IMR-90 (cell line): ENCODE results near the gene SIGLEC15. TPM values are rescaled to one million over a fixed set of nuclear protein-coding genes. Genes with fewer than 3 reads are reported as not detected.

Experiments
- ATAC-seq: fragments of 200-7000 bp; cut with Tn5 transposase; 2 replicates; pipeline ENCODE4 v1.9.1; 2020; ENCODE audit warnings: low read depth, mild to moderate bottlenecking, moderate library complexity
- BruUV-seq: library from RNA; stranded (reverse); fragments of 400-500 nt; replicated peaks from 2 replicates; lab custom pipeline; 2021; lab: Mats Ljungman, UMichigan
- CTCF ChIA-PET: fragments of 300-600 bp; formaldehyde crosslinking; extraction: SDS; loops from one replicate; lab custom pipeline; 2021; ENCODE audit warnings: antibody characterized with exemption; lab: Yijun Ruan, JAX
- POLR2A ChIA-PET: fragments of 300-600 bp; sonication (Branson Sonifier 250); formaldehyde crosslinking; loops from one replicate; lab custom pipeline; 2022; ENCODE audit warnings: antibody characterized with exemption; ENCODE audit not compliant: unreplicated experiment; lab: Charles Lee
- DNase-seq: peaks from one replicate; pipeline ENCODE4 v3.0.0; 2013
- H2AFZ ChIP-seq: replicated peaks from 2 replicates; pipeline ENCODE3; 2013; ENCODE audit warnings: low read length, mild to moderate bottlenecking; ENCODE audit not compliant: poor library complexity
- H2AK5ac ChIP-seq: 2 replicates; pipeline ENCODE4 v1.6.1; 2013; ENCODE audit warnings: low read depth, low read length, inconsistent platforms
- H2AK9ac ChIP-seq: replicated peaks from 2 replicates; pipeline ENCODE3; 2013; ENCODE audit warnings: mild to moderate bottlenecking, low read depth, low read length, moderate library complexity; ENCODE audit not compliant: poor library complexity
- H2BK120ac ChIP-seq: 2 replicates; pipeline ENCODE4 v1.6.1; 2013; ENCODE audit warnings: low read depth, low read length, inconsistent platforms
- H2BK15ac ChIP-seq: 3 replicates; pipeline ENCODE4 v1.6.1; 2013; ENCODE audit warnings: low read depth, low read length, inconsistent platforms
- H2BK20ac ChIP-seq: 2 replicates; pipeline ENCODE4 v1.6.1; 2013; ENCODE audit warnings: low read depth, mild to moderate bottlenecking, inconsistent platforms, low read length, moderate library complexity
- H2BK5ac ChIP-seq: 2 replicates; pipeline ENCODE4 v1.6.1; 2013; ENCODE audit warnings: mild to moderate bottlenecking, low read depth, low read length, inconsistent platforms; ENCODE audit not compliant: poor library complexity, severe bottlenecking
- H3K14ac ChIP-seq: replicated peaks from 2 replicates; pipeline ENCODE4 v1.6.1; 2013; ENCODE audit warnings: low read depth, low read length, inconsistent platforms
- H3K18ac ChIP-seq: 2 replicates; pipeline ENCODE4 v1.6.1; 2013; ENCODE audit warnings: low read depth, low read length, control low read depth
- H3K23ac ChIP-seq: 2 replicates; pipeline ENCODE4 v1.6.1; 2013; ENCODE audit warnings: low read depth, low read length, inconsistent platforms
- H3K27ac ChIP-seq: 2 replicates; pipeline ENCODE4 v1.5.1; 2013; ENCODE audit warnings: mild to moderate bottlenecking, control low read depth, low read length; ENCODE audit not compliant: insufficient read depth
- H3K27me3 ChIP-seq: 2 replicates; pipeline ENCODE4 v1.6.1; 2013; ENCODE audit warnings: low read length; ENCODE audit not compliant: control insufficient read depth, insufficient read depth
- H3K36me3 ChIP-seq: 2 replicates; pipeline ENCODE4 v1.6.1; 2013; ENCODE audit warnings: low read length, mixed read lengths; ENCODE audit not compliant: control insufficient read depth, insufficient read depth
- H3K4ac ChIP-seq: 2 replicates; pipeline ENCODE4 v1.6.1; 2013; ENCODE audit warnings: low read depth, low read length, inconsistent platforms
- H3K4me1 ChIP-seq: 2 replicates; pipeline ENCODE4 v1.6.1; 2013; ENCODE audit warnings: low read length, mixed read lengths; ENCODE audit not compliant: control insufficient read depth, insufficient read depth
- H3K4me2 ChIP-seq: 2 replicates; pipeline ENCODE4 v1.6.1; 2013; ENCODE audit warnings: low read depth, mild to moderate bottlenecking, control low read depth, low read length, moderate library complexity
- H3K4me3 ChIP-seq: 2 replicates; pipeline ENCODE4 v1.5.1; 2013; ENCODE audit warnings: low read depth, mild to moderate bottlenecking, control low read depth, low read length, moderate library complexity; ENCODE audit not compliant: insufficient read depth
- H3K56ac ChIP-seq: 2 replicates; pipeline ENCODE4 v1.6.1; 2013; ENCODE audit warnings: low read length, inconsistent platforms; ENCODE audit not compliant: insufficient read depth; ENCODE audit errors: extremely low read depth
- H3K79me1 ChIP-seq, 2 experiments: 2 replicates each; pipeline ENCODE4 v1.6.1; 2013; ENCODE audit warnings: low read length in 2 of 2, inconsistent platforms in 1 of 2, low read depth in 1 of 2
- H3K9ac ChIP-seq: 2 replicates; pipeline ENCODE4 v1.6.1; 2013; ENCODE audit warnings: low read depth, low read length, control low read depth
- H3K9me1 ChIP-seq: 2 replicates; pipeline ENCODE4 v1.6.1; 2013; ENCODE audit warnings: low read length, inconsistent platforms; ENCODE audit not compliant: insufficient read depth
- H3K9me3 ChIP-seq: 2 replicates; pipeline ENCODE4 v1.6.1; 2013; ENCODE audit warnings: low read length; ENCODE audit not compliant: control insufficient read depth, insufficient read depth
- H4K20me1 ChIP-seq: 2 replicates; pipeline ENCODE4 v1.6.1; 2013; ENCODE audit warnings: low read length, inconsistent platforms; ENCODE audit not compliant: insufficient read depth
- H4K5ac ChIP-seq: 2 replicates; pipeline ENCODE4 v1.6.1; 2013; ENCODE audit warnings: mild to moderate bottlenecking, low read depth, low read length, control low read depth
- H4K8ac ChIP-seq, 2 experiments: 2 replicates each; pipeline ENCODE4 v1.6.1; 2013; ENCODE audit warnings: low read depth in 2 of 2, low read length in 2 of 2, control low read depth in 1 of 2, inconsistent platforms in 1 of 2
- H4K91ac ChIP-seq: 2 replicates; pipeline ENCODE4 v1.6.1; 2013; ENCODE audit warnings: low read depth, low read length, inconsistent platforms; ENCODE audit not compliant: insufficient read depth
- BHLHE40 ChIP-seq: fragments of 150-350 bp; IDR thresholded peaks from 2 replicates; pipeline ENCODE4 v1.6.1; 2016; ENCODE audit warnings: mild to moderate bottlenecking, low read depth, low read length
- CEBPB ChIP-seq: IDR thresholded peaks from 2 replicates; pipeline ENCODE4 v1.6.1; 2012; ENCODE audit warnings: low read depth, low read length, improper control_type of control experiment
- CHD1 ChIP-seq: IDR thresholded peaks from 2 replicates; pipeline ENCODE4 v1.6.1; 2012; ENCODE audit warnings: low read depth, low read length, improper control_type of control experiment
- CTCF ChIP-seq: conservative IDR thresholded peaks from 2 replicates; pipeline ENCODE4 v1.5.1; 2012; ENCODE audit warnings: mild to moderate bottlenecking, low read depth, low read length, improper control_type of control experiment
- ELK1 ChIP-seq: fragments of 150-350 bp; IDR thresholded peaks from 2 replicates; pipeline ENCODE4 v1.6.1; 2016; ENCODE audit warnings: low read depth, mild to moderate bottlenecking, low read length, moderate library complexity, borderline replicate concordance
- FOS ChIP-seq: fragments of 150-350 bp; IDR thresholded peaks from 2 replicates; pipeline ENCODE4 v1.6.1; 2016; ENCODE audit warnings: low read depth, low read length
- MAFK ChIP-seq: IDR thresholded peaks from 2 replicates; pipeline ENCODE4 v1.6.1; 2012; ENCODE audit warnings: low read depth, low read length, improper control_type of control experiment
- MAZ ChIP-seq: IDR thresholded peaks from 2 replicates; pipeline ENCODE4 v1.6.1; 2012; ENCODE audit warnings: low read depth, mild to moderate bottlenecking, low read length, improper control_type of control experiment, moderate library complexity, borderline replicate concordance
- MXI1 ChIP-seq: IDR thresholded peaks from 2 replicates; pipeline ENCODE4 v1.6.1; 2012; ENCODE audit warnings: low read depth, mild to moderate bottlenecking, low read length, moderate library complexity, borderline replicate concordance
- NFE2L2 ChIP-seq: fragments of 150-350 bp; IDR thresholded peaks from 2 replicates; pipeline ENCODE4 v1.6.1; 2016; ENCODE audit warnings: low read depth, mild to moderate bottlenecking, low read length
- POLR2A ChIP-seq: IDR thresholded peaks from 2 replicates; pipeline ENCODE4 v1.6.1; 2012; ENCODE audit warnings: mild to moderate bottlenecking, low read depth, low read length
- RAD21 ChIP-seq: IDR thresholded peaks from 2 replicates; pipeline ENCODE4 v1.6.1; 2012; ENCODE audit warnings: low read length, improper control_type of control experiment
- RCOR1 ChIP-seq: IDR thresholded peaks from 2 replicates; pipeline ENCODE4 v1.6.1; 2012; ENCODE audit warnings: mild to moderate bottlenecking, low read length, improper control_type of control experiment; ENCODE audit not compliant: insufficient replicate concordance
- RFX5 ChIP-seq: IDR thresholded peaks from 2 replicates; pipeline ENCODE4 v1.8.0; 2012; ENCODE audit warnings: low read depth, mild to moderate bottlenecking, low read length, moderate library complexity
- SMC3 ChIP-seq: fragments of 150-350 bp; IDR thresholded peaks from 2 replicates; pipeline ENCODE4 v1.6.1; 2016; ENCODE audit warnings: low read depth, mild to moderate bottlenecking, antibody characterized with exemption, low read length, moderate library complexity
- whole genome bisulfite sequencing, 2 experiments: methylation state at CpG; one replicate each; pipeline versions ENCODE4 v1.1.5 to v1.1.7; 2013; ENCODE audit warnings: missing lambda C conversion rate in 2 of 2; ENCODE audit not compliant: insufficient read length in 1 of 2; ENCODE audit errors: extremely low coverage in 2 of 2; 5-methylcytosine and 5-hydroxymethylcytosine counted together
- dilution Hi-C: fragments of 300-500 bp; cut with HindIII; formaldehyde crosslinking; loops from one replicate; pipeline ENCODE4 v1.14.3; 2018; ENCODE audit warnings: low sequenced_read_pairs; ENCODE audit not compliant: unreplicated experiment
- in situ Hi-C: fragments of 300-500 bp; cut with MboI; formaldehyde crosslinking; loops from 3 replicates; pipeline ENCODE4 v1.14.3; 2019; ENCODE audit warnings: low sequenced_read_pairs, inconsistent platforms, mixed read lengths
- intact Hi-C: fragments of 100-400 bp; cut with micrococcal nuclease; formaldehyde crosslinking; loops from 2 replicates; pipeline ENCODE4 v1.10.0; 2022
- polyA plus RNA-seq, 3 experiments: library from polyadenylated mRNA; depleted of rRNA; stranded (reverse); fragments of >200 nt; gene quantifications; 2 replicates each; pipeline ENCODE4 v1.2.3, GENCODE V29; 2012; ENCODE audit warnings: low replicate concordance in 1 of 3
- total RNA-seq: library from RNA; depleted of rRNA; stranded (reverse); fragments of >200 nt; gene quantifications from 2 replicates; pipeline ENCODE4 v1.2.3, GENCODE V29; 2012

The SIGLEC15 gene
- total and polyA plus RNA-seq, 2 of the 4 experiments (the other 2 are of a cell fraction): 1.1 to 1.8 TPM

- Histone ChIP-seq H3K4ac (peak overlapping the region; percentile 93), H2AK9ac (peak overlapping the region; percentile 12), H3K23ac (peak overlapping the region; percentile 32; the same call in 1 of the 2 replicates), H2BK120ac (peak overlapping the region; percentile 91), H3K36me3 (no peaks in the 10 kb centered on the region), H3K9me1 (no peaks in the 10 kb centered on the region), H3K27me3 (no peaks in the 10 kb centered on the region), H4K8ac (peak overlapping the region; percentile 64 to 81), H3K4me3 (no peak overlapping the region), H3K27ac (peak overlapping the region; percentile 85), H3K79me1 (no peaks in the 10 kb centered on the region), H3K4me1 (peaks cover 8% of the 10 kb centered on the region), H3K9ac (no peak overlapping the region), H3K18ac (peak overlapping the region; percentile 64), H3K9me3 (no peaks in the 10 kb centered on the region), H3K14ac (peak overlapping the region; percentile 67; the same call in 1 of the 2 replicates), H4K20me1 (no peaks in the 10 kb centered on the region), H2AK5ac (peak overlapping the region; percentile 95), H3K4me2 (peak overlapping the region; percentile 21; the same call in 1 of the 2 replicates), H4K5ac (peak overlapping the region; percentile 46; the same call in 1 of the 2 replicates), H2BK20ac (peak overlapping the region; percentile 89), H3K56ac (peak overlapping the region; percentile 60; the same call in 1 of the 2 replicates), H2BK5ac (peak overlapping the region; percentile 97), H2AFZ (peak overlapping the region; percentile 58), H2BK15ac (peak overlapping the region; percentile 85; the same call in 2 of the 3 replicates), H4K91ac (peak overlapping the region; percentile 78)
- dilution Hi-C loops: no loop called here
- in situ Hi-C loops: no loop called here
- POLR2A ChIA-PET: interaction anchor here (1.4 kb wide), 1 partner anchor 12 kb away, joined by 4 read pairs; no protein-coding TSS in a partner anchor
- ATAC-seq (peak; percentile 52), DNase-seq (peak; percentile 49)
- no TSS peak for BruUV-seq
- no CpG with 5 or more reads among the region's 5 CpGs for WGBS, 2 experiments
- intact Hi-C loops: no loop called here
- CTCF ChIA-PET: interaction anchor here (0.6 to 1.0 kb wide), 2 partner anchors 12 to 64 kb away, joined by 3 read pairs; no protein-coding TSS in a partner anchor
- TF ChIP-seq SMC3: no peak
- TF ChIP-seq BHLHE40: no peak
- TF ChIP-seq ELK1: no peak
- TF ChIP-seq CEBPB: no peak
- TF ChIP-seq CHD1: no peak
- no peak for TF ChIP-seq POLR2A
- no peak for TF ChIP-seq FOS
- TF ChIP-seq MAFK: no peak
- TF ChIP-seq MXI1: no peak
- no peak for TF ChIP-seq CTCF
- TF ChIP-seq NFE2L2: no peak
- TF ChIP-seq RFX5: no peak
- TF ChIP-seq MAZ: no peak
- TF ChIP-seq RCOR1: no peak
- TF ChIP-seq RAD21: no peak
These were observed 32.8 kb upstream of the SIGLEC15 start for GRCh38 chr18:45792506-45793263.
